GM12892 (cell line): Measurements from ENCODE around the gene REV1.

Experiments used
- POLR2A ChIP-seq: IDR thresholded peaks from 2 replicates; pipeline ENCODE4 v1.6.1; 2011; ENCODE audit warnings: low read depth, low read length, control low read depth
- POLR2AphosphoS5 ChIP-seq: IDR thresholded peaks from 2 replicates; pipeline ENCODE4 v1.6.1; 2011; ENCODE audit warnings: low read depth, low read length, control low read depth
- TAF1 ChIP-seq: IDR thresholded peaks from 2 replicates; pipeline ENCODE4 v1.6.1; 2011; ENCODE audit warnings: low read depth, mild to moderate bottlenecking, control low read depth, low read length, borderline replicate concordance

DNA sequence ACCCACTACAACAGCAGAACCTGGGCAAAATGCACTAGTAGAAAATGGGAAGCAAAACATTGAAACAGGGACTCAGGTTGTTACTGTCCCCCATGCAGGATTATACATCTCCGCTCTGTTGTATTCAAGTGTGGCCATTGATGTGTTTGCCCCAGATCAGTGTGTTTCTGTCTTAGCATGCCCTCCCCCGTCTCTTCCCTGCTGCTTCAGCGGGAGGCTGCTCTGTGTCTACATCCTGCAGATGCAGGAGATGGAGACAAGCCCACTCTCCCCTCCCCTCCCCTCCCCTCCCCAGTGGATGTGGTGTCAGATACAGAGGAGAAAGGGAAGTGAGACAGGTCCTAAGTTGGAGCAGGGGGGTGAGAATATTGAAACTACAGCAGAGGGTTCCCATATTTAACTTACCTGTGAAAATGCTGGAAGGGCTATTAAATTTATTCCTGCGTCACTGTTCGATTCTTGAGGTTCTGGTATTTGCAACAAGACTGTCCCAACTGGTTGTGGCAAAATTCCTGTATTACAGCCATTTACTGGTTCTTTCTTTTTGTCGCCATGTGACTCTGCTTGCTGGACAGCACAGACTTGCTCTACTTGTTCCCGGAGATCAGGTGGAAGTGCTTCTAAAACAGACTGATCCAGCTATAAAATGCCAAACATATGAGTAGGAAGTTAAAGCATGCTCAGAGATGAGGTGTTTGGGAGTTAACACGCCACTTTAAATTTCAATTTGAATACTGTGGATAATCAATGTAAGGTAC lies 85.6 kb downstream of the REV1 start:
- TF ChIP-seq POLR2A (no peak), POLR2AphosphoS5 (no peak), TAF1 (no peak)
